Stimulated activated naive CD8-positive, alpha-beta T cell treated with anti-CD3 and anti-CD28 coated beads, Interleukin-15, amount 100 ng/mL, for 72 hours (primary cell): ENCODE results near the gene PLCB4.

Experiments used
- ATAC-seq: fragments of 150-1000 bp; cut with Tn5 transposase; 2 replicates; pipeline ENCODE4 v1.10.0; 2021; ENCODE audit warnings: mild to moderate bottlenecking, moderate library complexity
- DNase-seq, 2 donors: peaks; one replicate each; pipeline ENCODE4 v3.0.0; 2021 to 2022
- H3K27ac Mint-ChIP-seq, 2 donors: one replicate each; pipeline ENCODE4 v1.8.0; 2022; ENCODE audit warnings: mild to moderate bottlenecking in 2 of 2, mixed read lengths in 2 of 2, moderate library complexity in 2 of 2
- H3K27me3 Mint-ChIP-seq: one replicate; pipeline ENCODE4 v1.8.0; 2022; ENCODE audit warnings: mixed read lengths
- H3K4me1 Mint-ChIP-seq: one replicate; pipeline ENCODE4 v1.8.0; 2022; ENCODE audit warnings: mild to moderate bottlenecking, mixed read lengths
- H3K4me3 Mint-ChIP-seq, 2 donors: one replicate each; pipeline ENCODE4 v1.8.0; 2022; ENCODE audit warnings: mild to moderate bottlenecking in 2 of 2, mixed read lengths in 2 of 2, moderate library complexity in 1 of 2
- H3K9me3 Mint-ChIP-seq, 2 donors: one replicate each; pipeline ENCODE4 v1.8.0; 2022; ENCODE audit warnings: mixed read lengths in 2 of 2

The PLCB4 gene

GRCh38 chr20:9223296-9223695 lies 154.4 kb downstream of the PLCB4 start:
- DNase-seq: no peak
- Mint-ChIP-seq H3K4me1 (no peaks in the 10 kb centered on the region), H3K27ac (no peak overlapping the region), H3K27me3 (no peaks in the 10 kb centered on the region), H3K4me3 (no peak overlapping the region), H3K9me3 (peaks cover 0 to 9% of the 10 kb centered on the region in 2 donors)
- ATAC-seq: no peak

DNA sequence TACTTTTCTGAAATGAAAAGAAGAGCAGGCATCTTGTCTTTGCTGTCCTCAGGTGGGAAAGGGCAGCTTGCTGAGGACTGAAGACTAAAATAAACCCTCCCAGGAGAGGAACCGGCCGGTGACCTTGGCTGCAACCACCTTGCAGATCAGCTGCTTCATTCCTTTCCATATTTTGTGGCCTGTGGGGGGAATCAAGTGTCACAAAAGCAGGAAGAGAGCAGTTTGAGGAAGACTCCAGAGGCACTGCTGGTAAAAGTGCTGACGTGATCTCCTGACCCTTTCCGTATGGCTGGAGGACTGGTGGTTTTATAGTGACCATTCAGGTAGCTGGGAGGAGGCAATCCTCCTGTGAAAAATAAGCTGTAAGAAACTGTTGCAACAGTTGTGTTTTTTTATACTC lies 157.0 kb downstream of the PLCB4 start:
- Mint-ChIP-seq H3K27me3 (no peaks in the 10 kb centered on the region), H3K9me3 (peaks cover 0 to 9% of the 10 kb centered on the region in 2 donors), H3K27ac (no peak overlapping the region), H3K4me3 (no peak overlapping the region), H3K4me1 (no peaks in the 10 kb centered on the region)
- no peak for ATAC-seq
- no peak for DNase-seq

GRCh38 chr20:9227896-9228615 lies 159.2 kb downstream of the PLCB4 start:
- Mint-ChIP-seq H3K27ac (no peak overlapping the region), H3K4me1 (no peaks in the 10 kb centered on the region), H3K4me3 (no peak overlapping the region), H3K27me3 (no peaks in the 10 kb centered on the region), H3K9me3 (peaks cover 0 to 9% of the 10 kb centered on the region in 2 donors)
- ATAC-seq (no peak), DNase-seq (no peak)

- DNase-seq (no peak), ATAC-seq (no peak)
- H3K4me3 Mint-ChIP-seq: no peak overlapping the region
- H3K4me1 Mint-ChIP-seq: no peaks in the 10 kb centered on the region
- H3K27me3 Mint-ChIP-seq: no peaks in the 10 kb centered on the region
- peaks cover 0 to 9% of the 10 kb centered on the region in 2 donors for H3K9me3 Mint-ChIP-seq
- H3K27ac Mint-ChIP-seq: no peak overlapping the region
Observed at GRCh38 chr20:9228774-9229450, 160.0 kb downstream of the PLCB4 start.

DNA sequence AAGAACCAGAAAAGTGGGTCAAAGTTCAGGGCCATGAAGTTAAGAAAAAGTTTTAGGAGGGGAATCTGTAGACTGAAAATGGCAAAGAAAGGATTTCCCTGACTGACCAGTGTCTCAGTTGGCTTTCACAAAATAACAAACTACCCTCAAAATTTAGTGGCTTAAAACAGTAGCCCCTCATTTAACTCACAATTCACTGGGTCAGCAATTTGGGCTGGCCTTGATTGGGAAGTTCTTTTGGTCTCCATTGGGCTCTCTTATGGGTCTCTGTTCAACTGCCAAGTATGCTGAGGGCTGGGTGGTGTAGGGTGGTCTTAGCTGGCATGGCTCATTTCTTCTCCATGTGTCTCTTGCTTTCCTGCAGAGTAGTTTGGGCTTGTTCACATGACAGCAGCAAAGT lies 161.5 kb downstream of the PLCB4 start:
- Mint-ChIP-seq H3K4me1 (no peaks in the 10 kb centered on the region), H3K27me3 (no peaks in the 10 kb centered on the region), H3K9me3 (no peaks in the 10 kb centered on the region), H3K4me3 (no peak overlapping the region), H3K27ac (no peak overlapping the region)
- ATAC-seq (no peak), DNase-seq (no peak)

GRCh38 chr20:9233804-9234203 lies 164.9 kb downstream of the PLCB4 start:
- ATAC-seq (no peak), DNase-seq (no peak)
- no peak overlapping the region for H3K27ac Mint-ChIP-seq
- H3K4me1 Mint-ChIP-seq: no peaks in the 10 kb centered on the region
- H3K27me3 Mint-ChIP-seq: no peaks in the 10 kb centered on the region
- no peaks in the 10 kb centered on the region for H3K9me3 Mint-ChIP-seq
- no peak overlapping the region for H3K4me3 Mint-ChIP-seq

DNA sequence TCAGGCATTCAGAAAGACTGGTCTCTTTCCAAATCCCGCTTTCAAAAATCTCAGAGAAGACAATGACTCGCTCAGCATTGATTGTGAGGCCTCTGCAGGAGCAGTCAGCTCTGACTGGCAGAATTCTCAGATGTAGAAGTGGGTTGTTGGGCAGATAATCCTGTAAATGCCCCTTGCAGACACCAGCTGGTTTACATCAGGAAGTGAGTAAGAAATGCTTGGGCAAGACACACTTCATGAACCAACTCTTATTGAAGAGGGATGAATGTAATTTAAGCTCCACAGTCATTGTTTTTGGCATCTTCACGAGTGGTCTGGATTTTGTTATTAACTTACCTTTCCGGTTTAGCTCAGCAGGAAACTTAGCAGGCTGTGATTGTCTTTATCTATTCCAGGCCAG lies 166.6 kb downstream of the PLCB4 start:
- DNase-seq (no peak), ATAC-seq (no peak)
- no peaks in the 10 kb centered on the region for H3K27me3 Mint-ChIP-seq
- no peaks in the 10 kb centered on the region for H3K9me3 Mint-ChIP-seq
- H3K4me3 Mint-ChIP-seq: no peak overlapping the region
- H3K27ac Mint-ChIP-seq: no peak overlapping the region
- no peaks in the 10 kb centered on the region for H3K4me1 Mint-ChIP-seq

GRCh38 chr20:9236458-9236857 lies 167.6 kb downstream of the PLCB4 start:
- Mint-ChIP-seq H3K4me3 (no peak overlapping the region), H3K27me3 (no peaks in the 10 kb centered on the region)

GRCh38 chr20:9241232-9241692 lies 172.4 kb downstream of the PLCB4 start:
- no peaks in the 10 kb centered on the region for H3K4me1 Mint-ChIP-seq
- H3K27me3 Mint-ChIP-seq: no peaks in the 10 kb centered on the region
- H3K27ac Mint-ChIP-seq: no peak overlapping the region
- ATAC-seq: no peak
- H3K9me3 Mint-ChIP-seq: no peaks in the 10 kb centered on the region
- no peak overlapping the region for H3K4me3 Mint-ChIP-seq
- no peak for DNase-seq

More at GRCh38 chr20:9236458-9236857, 167.6 kb downstream of the PLCB4 start:
- DNase-seq (no peak), ATAC-seq (no peak)
- no peak overlapping the region for H3K27ac Mint-ChIP-seq
- H3K9me3 Mint-ChIP-seq: no peaks in the 10 kb centered on the region
- H3K4me1 Mint-ChIP-seq: no peaks in the 10 kb centered on the region

- no peak overlapping the region for H3K27ac Mint-ChIP-seq
Observed at GRCh38 chr20:9241721-9242427, 173.0 kb downstream of the PLCB4 start.

GRCh38 chr20:9243986-9244385 lies 175.1 kb downstream of the PLCB4 start:
- Mint-ChIP-seq H3K4me3 (no peak overlapping the region), H3K4me1 (no peaks in the 10 kb centered on the region), H3K9me3 (no peaks in the 10 kb centered on the region), H3K27ac (no peak overlapping the region), H3K27me3 (no peaks in the 10 kb centered on the region)
- DNase-seq (no peak), ATAC-seq (no peak)

More at GRCh38 chr20:9241721-9242427, 173.0 kb downstream of the PLCB4 start:
- no peak for ATAC-seq
- no peaks in the 10 kb centered on the region for H3K9me3 Mint-ChIP-seq
- no peak overlapping the region for H3K4me3 Mint-ChIP-seq
- DNase-seq: no peak
- H3K4me1 Mint-ChIP-seq: no peaks in the 10 kb centered on the region
- no peaks in the 10 kb centered on the region for H3K27me3 Mint-ChIP-seq

DNA sequence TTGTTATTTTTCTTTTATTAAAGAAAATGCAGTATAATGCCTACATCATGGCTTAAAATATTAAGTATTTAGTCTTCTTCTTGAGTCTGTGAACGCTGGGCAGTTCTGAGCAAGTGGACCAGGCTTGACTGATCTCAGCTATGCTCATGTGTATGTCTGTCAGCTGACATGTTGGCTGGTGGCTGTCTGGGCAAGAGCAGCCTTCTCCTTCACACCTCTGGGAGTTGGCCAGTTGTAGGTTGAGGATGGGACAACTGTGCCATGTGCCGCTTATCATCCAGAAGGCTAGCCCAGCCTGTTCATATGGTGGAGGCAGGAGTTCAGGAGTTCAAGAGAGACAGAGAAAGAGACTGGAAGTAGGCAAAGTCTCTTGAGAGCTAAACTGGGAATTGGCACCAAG lies 175.9 kb downstream of the PLCB4 start:
- Mint-ChIP-seq H3K27me3 (no peaks in the 10 kb centered on the region), H3K4me3 (no peak overlapping the region), H3K27ac (no peak overlapping the region), H3K9me3 (no peaks in the 10 kb centered on the region), H3K4me1 (no peaks in the 10 kb centered on the region)
- no peak for ATAC-seq
- DNase-seq: no peak

DNA sequence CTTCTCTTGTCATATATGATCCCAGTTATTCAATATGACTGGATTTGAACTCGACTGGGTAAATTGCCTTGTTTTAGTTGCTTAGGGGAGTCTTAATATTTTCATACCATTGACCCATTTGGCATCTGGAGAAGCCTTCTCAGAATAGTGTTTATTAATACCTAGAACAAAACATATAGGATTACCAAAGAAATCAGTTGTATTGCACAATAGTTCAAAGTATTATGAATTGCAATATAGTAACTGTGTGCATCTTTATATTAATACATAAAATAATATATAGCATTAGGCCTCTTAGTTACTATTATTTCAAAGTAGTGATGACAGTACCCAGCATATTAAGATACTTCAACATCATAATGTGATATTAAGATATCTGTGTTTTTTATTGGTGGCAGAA lies 177.8 kb downstream of the PLCB4 start:
- no peaks in the 10 kb centered on the region for H3K4me1 Mint-ChIP-seq
- ATAC-seq (no peak), DNase-seq (no peak)
- H3K27me3 Mint-ChIP-seq: no peaks in the 10 kb centered on the region
- no peaks in the 10 kb centered on the region for H3K9me3 Mint-ChIP-seq
- H3K4me3 Mint-ChIP-seq: no peak overlapping the region
- H3K27ac Mint-ChIP-seq: no peak overlapping the region

- no peak overlapping the region for H3K27ac Mint-ChIP-seq
- no peaks in the 10 kb centered on the region for H3K27me3 Mint-ChIP-seq
- no peaks in the 10 kb centered on the region for H3K9me3 Mint-ChIP-seq
- DNase-seq (no peak), ATAC-seq (no peak)
- no peak overlapping the region for H3K4me3 Mint-ChIP-seq
- no peaks in the 10 kb centered on the region for H3K4me1 Mint-ChIP-seq
Observed at GRCh38 chr20:9250511-9250910, 181.6 kb downstream of the PLCB4 start.

DNA sequence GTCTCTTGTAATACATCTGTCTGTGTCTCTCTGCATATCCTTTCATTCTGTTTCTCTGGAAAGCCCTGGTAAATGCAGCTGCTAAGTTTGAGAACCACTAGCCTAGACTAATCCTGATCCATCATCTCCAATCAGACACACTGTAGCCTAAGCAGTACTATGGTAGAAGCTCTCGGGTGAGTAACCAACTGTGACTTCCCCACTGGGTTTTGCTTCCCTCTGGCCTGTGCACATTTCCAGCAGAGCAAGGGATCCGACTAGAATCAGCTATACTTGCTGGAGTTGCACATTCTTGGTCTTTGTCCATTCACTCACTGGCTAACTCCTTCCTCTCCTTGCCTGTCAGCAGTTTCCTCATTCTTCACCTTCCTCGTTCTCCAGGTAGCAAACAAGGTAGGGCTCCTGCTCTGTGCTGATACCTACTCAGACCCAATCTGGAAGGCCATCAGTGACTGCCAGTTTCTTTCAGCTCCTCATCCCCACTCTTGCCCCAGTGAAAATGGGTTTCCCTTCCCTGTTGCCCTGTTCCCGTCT lies 184.2 kb downstream of the PLCB4 start:
- Mint-ChIP-seq H3K27ac (no peak overlapping the region), H3K27me3 (no peaks in the 10 kb centered on the region), H3K4me1 (no peaks in the 10 kb centered on the region), H3K4me3 (no peak overlapping the region), H3K9me3 (no peaks in the 10 kb centered on the region)
- DNase-seq: no peak
- ATAC-seq: no peak

DNA sequence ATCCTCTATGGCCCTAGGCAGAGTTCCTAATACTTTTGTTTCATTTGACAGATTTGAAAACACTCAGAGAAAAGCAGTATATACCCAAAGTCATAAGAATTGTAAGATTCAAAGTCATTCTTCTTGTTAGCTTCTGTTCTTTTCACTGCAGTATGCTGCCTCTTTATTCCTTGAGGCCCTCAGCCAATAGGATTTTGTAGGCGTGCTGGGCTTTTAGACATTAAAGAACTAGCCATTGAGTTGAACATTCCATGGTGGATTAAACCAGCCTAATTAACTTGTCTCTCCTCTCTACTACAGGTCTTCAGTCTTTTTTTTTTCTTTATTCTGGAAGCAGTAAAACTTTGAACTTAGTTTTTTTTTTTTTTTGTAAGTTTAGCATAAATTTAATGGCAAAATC lies 186.3 kb downstream of the PLCB4 start:
- Mint-ChIP-seq H3K4me3 (no peak overlapping the region), H3K4me1 (no peaks in the 10 kb centered on the region), H3K9me3 (no peaks in the 10 kb centered on the region), H3K27me3 (no peaks in the 10 kb centered on the region), H3K27ac (no peak overlapping the region)
- DNase-seq (no peak), ATAC-seq (no peak)
